MM.1S (cell line): Measurements from ENCODE around the gene RASL12.

Source experiments
- EZH2 ChIP-seq: fragments of 300-600 bp; sonication (generic); optimal IDR thresholded peaks from 2 replicates; pipeline ENCODE3; 2017; ENCODE audit warnings: low read depth, mild to moderate bottlenecking, antibody characterized with exemption, low read length, mixed read lengths
- TF ChIP-seq, protein P1 (sequence below): fragments of 300-600 bp; sonication (generic); IDR thresholded peaks from 2 replicates; pipeline ENCODE4 v1.5.1; 2016; ENCODE audit warnings: antibody characterized with exemption, low read length, mixed read lengths

DNA sequence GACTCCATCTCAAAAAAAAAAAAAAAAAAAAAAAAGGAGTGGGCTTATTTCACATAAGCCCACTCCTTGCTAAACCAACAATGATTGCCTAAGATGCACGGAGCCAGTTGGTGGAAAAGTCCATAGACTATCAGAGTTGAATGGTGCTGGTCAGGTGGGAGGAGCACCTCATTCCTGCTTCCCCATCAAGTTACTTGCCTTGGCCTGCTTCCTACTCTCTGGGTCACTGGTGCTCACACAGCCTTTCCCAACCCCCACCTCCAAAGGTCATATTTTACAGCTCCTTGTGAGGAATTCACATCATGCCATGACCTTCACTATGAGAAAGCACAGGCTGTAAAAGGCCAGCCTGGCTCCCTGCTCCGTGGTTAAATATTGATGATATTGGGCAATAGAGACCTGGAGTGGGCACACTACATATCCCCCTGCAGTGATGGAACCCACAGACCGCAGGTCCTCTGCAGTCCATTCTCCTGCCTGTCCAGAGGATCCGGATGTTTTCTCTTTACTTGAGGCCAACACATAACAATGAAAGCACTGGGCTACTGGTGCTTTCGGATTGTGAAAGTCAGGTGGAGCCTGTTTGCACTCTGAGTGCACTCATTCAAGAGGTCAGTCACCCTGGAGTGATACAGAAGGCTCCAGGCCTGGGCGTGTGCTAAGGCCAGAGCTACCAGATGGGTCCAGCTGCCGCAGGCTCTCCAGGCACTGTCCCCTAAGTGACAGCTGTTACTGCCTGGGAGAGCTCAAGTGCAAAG, 22.9 kb downstream of the RASL12 start, which contains the start of gene SLC51B:
- no peak for TF ChIP-seq EZH2
- TF ChIP-seq, protein P1, sequence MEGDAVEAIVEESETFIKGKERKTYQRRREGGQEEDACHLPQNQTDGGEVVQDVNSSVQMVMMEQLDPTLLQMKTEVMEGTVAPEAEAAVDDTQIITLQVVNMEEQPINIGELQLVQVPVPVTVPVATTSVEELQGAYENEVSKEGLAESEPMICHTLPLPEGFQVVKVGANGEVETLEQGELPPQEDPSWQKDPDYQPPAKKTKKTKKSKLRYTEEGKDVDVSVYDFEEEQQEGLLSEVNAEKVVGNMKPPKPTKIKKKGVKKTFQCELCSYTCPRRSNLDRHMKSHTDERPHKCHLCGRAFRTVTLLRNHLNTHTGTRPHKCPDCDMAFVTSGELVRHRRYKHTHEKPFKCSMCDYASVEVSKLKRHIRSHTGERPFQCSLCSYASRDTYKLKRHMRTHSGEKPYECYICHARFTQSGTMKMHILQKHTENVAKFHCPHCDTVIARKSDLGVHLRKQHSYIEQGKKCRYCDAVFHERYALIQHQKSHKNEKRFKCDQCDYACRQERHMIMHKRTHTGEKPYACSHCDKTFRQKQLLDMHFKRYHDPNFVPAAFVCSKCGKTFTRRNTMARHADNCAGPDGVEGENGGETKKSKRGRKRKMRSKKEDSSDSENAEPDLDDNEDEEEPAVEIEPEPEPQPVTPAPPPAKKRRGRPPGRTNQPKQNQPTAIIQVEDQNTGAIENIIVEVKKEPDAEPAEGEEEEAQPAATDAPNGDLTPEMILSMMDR: no peak
